OCI-LY1 (cell line): ENCODE data around the gene NUP210L.

ENCODE experiments used
- EZH2 ChIP-seq: fragments of 200-600 bp; sonication (generic), shearing (Covaris generic); IDR thresholded peaks from 2 replicates; pipeline ENCODE4 v1.8.0; 2017; ENCODE audit warnings: borderline replicate concordance, mixed run types, mild to moderate bottlenecking, antibody characterized with exemption, low read length, moderate library complexity, mixed read lengths
- TF ChIP-seq, protein P1 (sequence below): fragments of 200-600 bp; sonication (generic), shearing (Covaris generic); IDR thresholded peaks from 2 replicates; pipeline ENCODE4 v1.5.1; 2017; ENCODE audit warnings: mild to moderate bottlenecking, antibody characterized with exemption, low read length, moderate library complexity, mixed read lengths

- TF ChIP-seq, protein P1, sequence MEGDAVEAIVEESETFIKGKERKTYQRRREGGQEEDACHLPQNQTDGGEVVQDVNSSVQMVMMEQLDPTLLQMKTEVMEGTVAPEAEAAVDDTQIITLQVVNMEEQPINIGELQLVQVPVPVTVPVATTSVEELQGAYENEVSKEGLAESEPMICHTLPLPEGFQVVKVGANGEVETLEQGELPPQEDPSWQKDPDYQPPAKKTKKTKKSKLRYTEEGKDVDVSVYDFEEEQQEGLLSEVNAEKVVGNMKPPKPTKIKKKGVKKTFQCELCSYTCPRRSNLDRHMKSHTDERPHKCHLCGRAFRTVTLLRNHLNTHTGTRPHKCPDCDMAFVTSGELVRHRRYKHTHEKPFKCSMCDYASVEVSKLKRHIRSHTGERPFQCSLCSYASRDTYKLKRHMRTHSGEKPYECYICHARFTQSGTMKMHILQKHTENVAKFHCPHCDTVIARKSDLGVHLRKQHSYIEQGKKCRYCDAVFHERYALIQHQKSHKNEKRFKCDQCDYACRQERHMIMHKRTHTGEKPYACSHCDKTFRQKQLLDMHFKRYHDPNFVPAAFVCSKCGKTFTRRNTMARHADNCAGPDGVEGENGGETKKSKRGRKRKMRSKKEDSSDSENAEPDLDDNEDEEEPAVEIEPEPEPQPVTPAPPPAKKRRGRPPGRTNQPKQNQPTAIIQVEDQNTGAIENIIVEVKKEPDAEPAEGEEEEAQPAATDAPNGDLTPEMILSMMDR = no peak
- no peak for TF ChIP-seq EZH2
Observed at GRCh38 chr1:154141240-154141639, 13.6 kb downstream of the NUP210L start.
